Cardiac ventricle fibroblast (primary cell): ENCODE results near the gene MYBPC1. TPM values are rescaled to one million over a fixed set of nuclear protein-coding genes. Genes with fewer than 3 reads are reported as not detected.

Experiments used
- total RNA-seq: library from RNA; depleted of rRNA; stranded (reverse); fragments of >200 nt; gene quantifications from 2 replicates; pipeline ENCODE4 v1.2.3, GENCODE V29; 2015

MYBPC1 gene, protein sequence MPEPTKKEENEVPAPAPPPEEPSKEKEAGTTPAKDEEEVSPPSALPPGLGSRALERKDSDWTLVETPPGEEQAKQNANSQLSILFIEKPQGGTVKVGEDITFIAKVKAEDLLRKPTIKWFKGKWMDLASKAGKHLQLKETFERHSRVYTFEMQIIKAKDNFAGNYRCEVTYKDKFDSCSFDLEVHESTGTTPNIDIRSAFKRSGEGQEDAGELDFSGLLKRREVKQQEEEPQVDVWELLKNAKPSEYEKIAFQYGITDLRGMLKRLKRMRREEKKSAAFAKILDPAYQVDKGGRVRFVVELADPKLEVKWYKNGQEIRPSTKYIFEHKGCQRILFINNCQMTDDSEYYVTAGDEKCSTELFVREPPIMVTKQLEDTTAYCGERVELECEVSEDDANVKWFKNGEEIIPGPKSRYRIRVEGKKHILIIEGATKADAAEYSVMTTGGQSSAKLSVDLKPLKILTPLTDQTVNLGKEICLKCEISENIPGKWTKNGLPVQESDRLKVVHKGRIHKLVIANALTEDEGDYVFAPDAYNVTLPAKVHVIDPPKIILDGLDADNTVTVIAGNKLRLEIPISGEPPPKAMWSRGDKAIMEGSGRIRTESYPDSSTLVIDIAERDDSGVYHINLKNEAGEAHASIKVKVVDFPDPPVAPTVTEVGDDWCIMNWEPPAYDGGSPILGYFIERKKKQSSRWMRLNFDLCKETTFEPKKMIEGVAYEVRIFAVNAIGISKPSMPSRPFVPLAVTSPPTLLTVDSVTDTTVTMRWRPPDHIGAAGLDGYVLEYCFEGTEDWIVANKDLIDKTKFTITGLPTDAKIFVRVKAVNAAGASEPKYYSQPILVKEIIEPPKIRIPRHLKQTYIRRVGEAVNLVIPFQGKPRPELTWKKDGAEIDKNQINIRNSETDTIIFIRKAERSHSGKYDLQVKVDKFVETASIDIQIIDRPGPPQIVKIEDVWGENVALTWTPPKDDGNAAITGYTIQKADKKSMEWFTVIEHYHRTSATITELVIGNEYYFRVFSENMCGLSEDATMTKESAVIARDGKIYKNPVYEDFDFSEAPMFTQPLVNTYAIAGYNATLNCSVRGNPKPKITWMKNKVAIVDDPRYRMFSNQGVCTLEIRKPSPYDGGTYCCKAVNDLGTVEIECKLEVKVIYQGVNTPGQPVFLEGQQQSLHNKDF
- not detected in 2 replicates for total RNA-seq

GRCh38 chr12:101594700-101595099, at the start of gene MYBPC1:
TSS of gene MYBPC1 (plus strand) at chr12:101594971. CDS start at chr12:101595071, 100 bp downstream.

GRCh38 chr12:101697197-101697929, 102.6 kb downstream of the MYBPC1 start, which contains the start of gene CHPT1:
TSS of gene CHPT1 (plus strand) at chr12:101697640. CDS start at chr12:101697862, 222 bp downstream.

Other genes with a start within 250 kb of the MYBPC1 start
- 54.9 and 77.7 TPM in 2 replicates for gene ARL1, start 187.2 kb upstream of the MYBPC1 start, total RNA-seq
- gene SPIC, start 119.6 kb upstream of the MYBPC1 start, total RNA-seq: not detected in 2 replicates
- gene CHPT1, start 102.7 kb downstream of the MYBPC1 start, total RNA-seq: 19.7 and 19.8 TPM in 2 replicates
- not detected in 2 replicates for gene SYCP3, start 144.5 kb downstream of the MYBPC1 start, total RNA-seq
- 11.3 and 15.8 TPM in 2 replicates for gene GNPTAB, start 236.0 kb downstream of the MYBPC1 start, total RNA-seq